Measurements from ENCODE around the gene CCN6.

Gene CCN6

DNA sequence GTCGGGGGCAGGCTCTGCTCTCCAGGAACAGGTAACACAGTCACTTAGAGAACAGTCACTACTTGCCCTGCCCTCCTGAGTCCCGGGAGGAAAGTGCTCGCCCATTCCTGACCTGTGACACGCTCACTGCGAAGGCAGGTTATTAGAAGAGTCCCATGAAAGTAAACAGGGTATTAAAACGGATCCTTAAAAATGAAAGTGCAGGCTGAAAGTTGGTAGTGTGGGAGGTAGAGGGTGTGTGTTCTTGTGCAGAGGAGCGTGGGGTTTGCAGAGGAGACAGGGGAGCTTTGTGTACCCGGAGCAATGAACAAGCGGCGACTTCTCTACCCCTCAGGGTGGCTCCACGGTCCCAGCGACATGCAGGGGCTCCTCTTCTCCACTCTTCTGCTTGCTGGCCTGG lies at the start of gene CCN6:
CCN6 (plus strand) TSS at position 104 of the 400 bp plus-strand sequence; CDS start at position 358, 254 bp downstream.
- no peak for DNase-seq (ENCODE audit: extremely low read depth, low read depth)
- TF ChIP-seq, protein P1, sequence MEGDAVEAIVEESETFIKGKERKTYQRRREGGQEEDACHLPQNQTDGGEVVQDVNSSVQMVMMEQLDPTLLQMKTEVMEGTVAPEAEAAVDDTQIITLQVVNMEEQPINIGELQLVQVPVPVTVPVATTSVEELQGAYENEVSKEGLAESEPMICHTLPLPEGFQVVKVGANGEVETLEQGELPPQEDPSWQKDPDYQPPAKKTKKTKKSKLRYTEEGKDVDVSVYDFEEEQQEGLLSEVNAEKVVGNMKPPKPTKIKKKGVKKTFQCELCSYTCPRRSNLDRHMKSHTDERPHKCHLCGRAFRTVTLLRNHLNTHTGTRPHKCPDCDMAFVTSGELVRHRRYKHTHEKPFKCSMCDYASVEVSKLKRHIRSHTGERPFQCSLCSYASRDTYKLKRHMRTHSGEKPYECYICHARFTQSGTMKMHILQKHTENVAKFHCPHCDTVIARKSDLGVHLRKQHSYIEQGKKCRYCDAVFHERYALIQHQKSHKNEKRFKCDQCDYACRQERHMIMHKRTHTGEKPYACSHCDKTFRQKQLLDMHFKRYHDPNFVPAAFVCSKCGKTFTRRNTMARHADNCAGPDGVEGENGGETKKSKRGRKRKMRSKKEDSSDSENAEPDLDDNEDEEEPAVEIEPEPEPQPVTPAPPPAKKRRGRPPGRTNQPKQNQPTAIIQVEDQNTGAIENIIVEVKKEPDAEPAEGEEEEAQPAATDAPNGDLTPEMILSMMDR (IDR thresholded peaks at IDR 0.05; ENCODE audit: low read depth, low read length), result no peak

DNA sequence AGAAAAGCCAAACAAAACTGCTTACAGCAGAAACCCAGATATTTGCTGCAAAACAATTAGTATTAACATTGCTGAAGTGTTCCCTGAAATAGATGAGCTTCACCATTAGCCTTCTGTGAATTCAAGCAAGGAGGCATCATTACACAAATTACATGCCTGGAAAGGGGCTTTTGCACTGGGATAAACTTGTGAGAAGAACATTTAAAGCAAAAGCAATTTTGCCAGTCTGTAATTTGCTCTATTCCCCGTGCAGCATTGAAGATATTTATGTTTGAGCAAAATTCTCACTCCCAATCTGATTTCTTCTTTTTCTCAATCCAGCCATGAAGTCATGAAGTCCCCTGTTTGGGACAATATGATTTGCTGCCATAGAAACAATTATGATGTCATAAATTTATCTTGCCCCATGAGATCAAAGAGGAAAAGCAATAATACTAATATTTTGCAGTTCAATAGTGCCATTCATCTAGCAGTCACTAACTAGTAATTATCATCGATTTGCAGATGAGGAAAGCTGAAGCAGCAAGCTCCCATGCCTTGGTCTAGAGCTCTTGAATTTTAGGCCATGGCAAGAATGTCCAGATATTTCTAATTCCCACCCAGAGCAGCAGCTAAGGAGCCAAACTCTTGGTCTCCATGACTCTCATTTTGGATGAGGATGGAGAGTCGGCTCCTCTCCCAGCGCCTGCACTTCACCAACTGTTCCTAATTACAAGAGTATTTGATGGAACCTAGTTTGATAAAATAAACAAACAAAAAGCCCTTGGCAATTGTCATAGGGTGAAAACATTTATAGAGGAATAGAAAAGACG lies 49.5 kb upstream of the CCN6 start:
- no peak for DNase-seq (ENCODE audit: extremely low read depth, low read depth)
- TF ChIP-seq, protein P1 (IDR thresholded peaks at IDR 0.05; ENCODE audit: low read depth, low read length), result no peak

DNA sequence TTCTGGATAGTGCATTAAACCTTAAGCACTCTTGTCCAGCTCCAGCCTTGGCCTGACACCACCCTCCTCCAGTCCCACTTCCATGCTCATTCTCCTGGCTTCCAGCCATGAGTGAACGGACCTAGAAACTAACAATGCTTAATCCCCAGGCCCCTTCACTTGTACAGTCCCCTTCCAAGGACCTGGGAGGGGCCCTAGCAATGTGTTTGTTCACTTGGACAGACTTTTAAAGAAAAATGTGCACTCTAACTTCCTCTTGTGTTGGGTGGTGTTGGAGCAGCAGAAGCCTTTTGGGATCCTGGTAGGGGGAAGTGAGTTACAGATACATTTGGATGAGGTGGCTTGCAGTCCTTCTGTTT lies 48.9 kb upstream of the CCN6 start:
- TF ChIP-seq, protein P1 (IDR thresholded peaks at IDR 0.05; ENCODE audit: low read depth, low read length), result no peak

DNA sequence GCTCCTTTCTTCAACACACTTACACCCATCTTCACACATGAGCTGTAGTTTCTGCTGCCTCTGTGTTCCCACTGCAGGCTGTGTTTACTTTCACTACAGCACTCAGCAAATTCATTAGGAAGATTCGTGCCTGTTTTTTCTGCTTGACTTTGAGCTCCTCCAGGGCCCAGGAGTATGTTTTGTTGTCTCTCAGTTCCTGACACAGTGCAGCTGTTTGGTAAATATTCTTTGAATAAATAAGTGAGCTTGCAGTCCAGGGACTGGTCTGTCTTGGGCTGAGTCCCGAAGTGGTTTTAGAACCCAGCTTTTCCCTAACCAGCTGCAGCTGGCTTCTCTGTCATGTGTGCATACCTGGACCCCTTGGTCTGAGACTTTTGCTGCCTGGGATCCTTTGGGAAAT lies 46.6 kb upstream of the CCN6 start:
- TF ChIP-seq, protein P1 (IDR thresholded peaks at IDR 0.05; ENCODE audit: low read depth, low read length), result no peak
- DNase-seq (ENCODE audit: extremely low read depth, low read depth), result no peak

More for the DNA sequence above, 48.9 kb upstream of the CCN6 start:
- no peak for DNase-seq (ENCODE audit: extremely low read depth, low read depth)

DNA sequence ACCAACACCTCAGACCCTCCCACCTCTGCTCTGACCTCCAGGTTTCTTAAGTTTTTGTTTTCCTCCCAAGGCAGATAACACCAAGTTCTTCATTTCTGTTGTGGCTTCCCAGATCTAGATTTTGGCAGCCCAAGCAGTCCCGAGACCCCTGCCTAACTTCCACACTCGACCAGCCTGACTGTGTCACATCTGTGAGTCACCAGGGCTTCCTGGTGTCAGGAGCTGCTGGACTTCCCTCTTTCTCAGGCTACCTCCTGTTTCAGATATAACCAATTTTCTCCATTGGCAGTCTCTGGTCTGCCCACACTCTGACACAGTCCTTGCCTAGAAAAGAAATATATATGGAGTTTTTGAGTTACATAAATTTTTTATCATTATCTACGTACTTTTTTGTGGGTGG lies 46.1 kb upstream of the CCN6 start:
- TF ChIP-seq, protein P1 (IDR thresholded peaks at IDR 0.05; ENCODE audit: low read depth, low read length), result no peak
- no peak for DNase-seq (ENCODE audit: extremely low read depth, low read depth)

DNA sequence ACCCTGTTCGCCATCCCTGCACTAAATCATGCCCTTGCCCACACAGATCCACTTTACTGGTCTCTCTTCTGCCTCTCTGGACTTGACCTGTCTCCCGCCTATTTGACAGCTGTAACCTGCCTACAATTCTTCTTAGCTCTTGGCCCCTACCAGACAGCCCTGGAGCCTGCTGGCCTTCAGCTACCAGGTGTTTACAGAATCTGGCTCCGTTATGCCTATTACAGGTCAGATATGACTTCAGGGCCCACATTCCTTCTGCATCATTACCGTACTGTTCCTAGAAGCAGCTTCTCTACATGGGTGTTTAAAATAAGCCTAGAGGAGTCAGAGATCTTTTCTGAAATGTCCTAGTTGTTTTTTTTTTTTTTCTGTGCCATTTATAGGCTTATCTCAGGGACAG lies 45.4 kb upstream of the CCN6 start:
- TF ChIP-seq, protein P1 (IDR thresholded peaks at IDR 0.05; ENCODE audit: low read depth, low read length), result no peak
- DNase-seq (ENCODE audit: extremely low read depth, low read depth), result no peak

DNA sequence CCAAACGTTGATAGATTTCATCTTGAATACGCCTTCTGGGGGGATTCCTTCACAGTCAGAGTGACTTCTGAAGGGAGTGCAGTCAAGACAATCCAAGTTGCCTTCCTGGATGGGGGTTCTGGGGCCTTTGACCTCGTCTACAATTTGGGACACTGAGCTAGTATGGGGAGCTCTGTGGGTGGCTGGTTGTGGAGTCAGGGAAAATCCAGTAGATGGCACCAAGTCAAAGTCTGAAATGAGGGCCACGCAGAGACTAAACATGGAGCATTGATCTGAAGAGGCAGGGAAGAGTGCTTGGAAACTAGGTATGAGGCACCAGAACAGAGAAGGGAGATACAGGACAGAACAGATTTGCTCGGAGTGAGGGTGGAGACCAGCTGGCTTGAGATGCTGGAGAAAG lies 43.6 kb upstream of the CCN6 start:
- no peak for DNase-seq (ENCODE audit: extremely low read depth, low read depth)

More for the DNA sequence above, 43.6 kb upstream of the CCN6 start:
- TF ChIP-seq, protein P1 (IDR thresholded peaks at IDR 0.05; ENCODE audit: low read depth, low read length), result no peak
